Measurements from ENCODE around the gene GRM8. TPM values are rescaled to one million over a fixed set of nuclear protein-coding genes. Genes with fewer than 3 reads are reported as not detected.

The GRM8 gene
- total RNA-seq, 1 experiment from 2014 or later, result 0.40 TPM

DNA sequence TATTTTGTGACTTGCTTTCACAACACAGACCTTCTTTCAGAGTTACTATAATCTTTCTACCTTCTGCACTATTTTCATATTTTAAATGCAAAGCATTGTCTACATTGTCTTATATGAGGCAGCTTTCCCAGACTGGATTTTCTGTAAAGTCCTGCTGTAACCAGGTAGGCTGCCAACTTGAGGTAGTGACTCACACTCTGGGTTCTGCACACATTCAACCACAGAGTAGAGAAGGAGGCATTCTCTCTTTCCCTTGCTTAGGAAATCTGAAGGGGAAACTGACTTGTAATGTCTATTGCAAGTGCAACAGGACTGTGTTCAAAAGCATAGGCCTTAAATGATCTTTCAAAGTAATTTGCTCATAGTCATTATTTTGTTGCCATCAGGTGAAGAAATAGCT lies 461.4 kb downstream of the GRM8 start:
- no peak for DNase-seq
- CTCF ChIA-PET, result no interaction called here
- intact Hi-C loops (cut with micrococcal nuclease; ENCODE audit: unreplicated experiment), result no loop called here
- no TSS peak for BruUV-seq (replicated peaks)
- TF ChIP-seq, protein P1, sequence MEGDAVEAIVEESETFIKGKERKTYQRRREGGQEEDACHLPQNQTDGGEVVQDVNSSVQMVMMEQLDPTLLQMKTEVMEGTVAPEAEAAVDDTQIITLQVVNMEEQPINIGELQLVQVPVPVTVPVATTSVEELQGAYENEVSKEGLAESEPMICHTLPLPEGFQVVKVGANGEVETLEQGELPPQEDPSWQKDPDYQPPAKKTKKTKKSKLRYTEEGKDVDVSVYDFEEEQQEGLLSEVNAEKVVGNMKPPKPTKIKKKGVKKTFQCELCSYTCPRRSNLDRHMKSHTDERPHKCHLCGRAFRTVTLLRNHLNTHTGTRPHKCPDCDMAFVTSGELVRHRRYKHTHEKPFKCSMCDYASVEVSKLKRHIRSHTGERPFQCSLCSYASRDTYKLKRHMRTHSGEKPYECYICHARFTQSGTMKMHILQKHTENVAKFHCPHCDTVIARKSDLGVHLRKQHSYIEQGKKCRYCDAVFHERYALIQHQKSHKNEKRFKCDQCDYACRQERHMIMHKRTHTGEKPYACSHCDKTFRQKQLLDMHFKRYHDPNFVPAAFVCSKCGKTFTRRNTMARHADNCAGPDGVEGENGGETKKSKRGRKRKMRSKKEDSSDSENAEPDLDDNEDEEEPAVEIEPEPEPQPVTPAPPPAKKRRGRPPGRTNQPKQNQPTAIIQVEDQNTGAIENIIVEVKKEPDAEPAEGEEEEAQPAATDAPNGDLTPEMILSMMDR (IDR thresholded peaks at IDR 0.05; ENCODE audit: unreplicated experiment), result no peak
- no peaks in the 10 kb centered on the region for H3K9me3 Mint-ChIP-seq (ENCODE audit: low read depth, unreplicated experiment)
- H3K36me3 Mint-ChIP-seq (ENCODE audit: insufficient read depth, unreplicated experiment), result no peaks in the 10 kb centered on the region
- H3K27ac Mint-ChIP-seq (ENCODE audit: unreplicated experiment), result no peak overlapping the region
- H3K4me1 Mint-ChIP-seq (ENCODE audit: low read depth, unreplicated experiment), result no peaks in the 10 kb centered on the region
- no peak overlapping the region for H3K4me3 Mint-ChIP-seq (ENCODE audit: low read depth, unreplicated experiment)
- H3K27me3 Mint-ChIP-seq (ENCODE audit: unreplicated experiment), result no peaks in the 10 kb centered on the region

- Mint-ChIP-seq H3K36me3 (ENCODE audit: insufficient read depth, unreplicated experiment) (no peaks in the 10 kb centered on the region), H3K4me3 (ENCODE audit: low read depth, unreplicated experiment) (no peak overlapping the region), H3K27ac (ENCODE audit: unreplicated experiment) (no peak overlapping the region), H3K9me3 (ENCODE audit: low read depth, unreplicated experiment) (no peaks in the 10 kb centered on the region), H3K27me3 (ENCODE audit: unreplicated experiment) (no peaks in the 10 kb centered on the region), H3K4me1 (ENCODE audit: low read depth, unreplicated experiment) (no peaks in the 10 kb centered on the region)
- no TSS peak for BruUV-seq (replicated peaks)
- DNase-seq, result no peak
- intact Hi-C loops (cut with micrococcal nuclease; ENCODE audit: unreplicated experiment), result no loop called here
- TF ChIP-seq, protein P1 (IDR thresholded peaks at IDR 0.05; ENCODE audit: unreplicated experiment), result no peak
- CTCF ChIA-PET, result no interaction called here
Observed at GRCh38 chr7:126790763-126791162, 462.0 kb downstream of the GRM8 start.

GRCh38 chr7:126783613-126784012 lies 469.1 kb downstream of the GRM8 start:
- TF ChIP-seq, protein P1 (IDR thresholded peaks at IDR 0.05; ENCODE audit: unreplicated experiment), result no peak
- no TSS peak for BruUV-seq (replicated peaks)
- H3K4me1 Mint-ChIP-seq (ENCODE audit: low read depth, unreplicated experiment), result no peaks in the 10 kb centered on the region
- no peak overlapping the region for H3K4me3 Mint-ChIP-seq (ENCODE audit: low read depth, unreplicated experiment)
- no peak for DNase-seq
- no peak overlapping the region for H3K27ac Mint-ChIP-seq (ENCODE audit: unreplicated experiment)
- no peaks in the 10 kb centered on the region for H3K27me3 Mint-ChIP-seq (ENCODE audit: unreplicated experiment)
- H3K9me3 Mint-ChIP-seq (ENCODE audit: low read depth, unreplicated experiment), result no peaks in the 10 kb centered on the region
- intact Hi-C loops (cut with micrococcal nuclease; ENCODE audit: unreplicated experiment), result no loop called here
- no peaks in the 10 kb centered on the region for H3K36me3 Mint-ChIP-seq (ENCODE audit: insufficient read depth, unreplicated experiment)
- CTCF ChIA-PET, result interaction anchor here (0.6 kb wide), 1 partner anchor 55 kb away, joined by 3 read pairs; no protein-coding TSS in a partner anchor

- TF ChIP-seq, protein P1 (IDR thresholded peaks at IDR 0.05; ENCODE audit: unreplicated experiment), result no peak
- no peak for DNase-seq
- CTCF ChIA-PET, result no interaction called here
- Mint-ChIP-seq H3K36me3 (ENCODE audit: insufficient read depth, unreplicated experiment) (no peaks in the 10 kb centered on the region), H3K4me3 (ENCODE audit: low read depth, unreplicated experiment) (no peak overlapping the region), H3K27ac (ENCODE audit: unreplicated experiment) (no peak overlapping the region), H3K9me3 (ENCODE audit: low read depth, unreplicated experiment) (no peaks in the 10 kb centered on the region), H3K27me3 (ENCODE audit: unreplicated experiment) (no peaks in the 10 kb centered on the region), H3K4me1 (ENCODE audit: low read depth, unreplicated experiment) (no peaks in the 10 kb centered on the region)
- intact Hi-C loops (cut with micrococcal nuclease; ENCODE audit: unreplicated experiment), result no loop called here
- BruUV-seq (replicated peaks), result no TSS peak
Observed at GRCh38 chr7:126780993-126781392, 471.7 kb downstream of the GRM8 start.
